ENCODE data around the gene RFT1. TPM values are rescaled to one million over a fixed set of nuclear protein-coding genes. Genes with fewer than 3 reads are reported as not detected.
A peak's percentile ranks its signal among the peaks of the same experiment; 100 is the strongest.
"Not testable (repeated sequence)": the region's sequence is repeated elsewhere in the genome, so short reads cannot be mapped to it uniquely, and the experiment has no call there.

RFT1 gene
- total and polyA plus RNA-seq, 7 experiments from 2014 or later = 16.0 to 32.0 (median 24.1) TPM

DNA sequence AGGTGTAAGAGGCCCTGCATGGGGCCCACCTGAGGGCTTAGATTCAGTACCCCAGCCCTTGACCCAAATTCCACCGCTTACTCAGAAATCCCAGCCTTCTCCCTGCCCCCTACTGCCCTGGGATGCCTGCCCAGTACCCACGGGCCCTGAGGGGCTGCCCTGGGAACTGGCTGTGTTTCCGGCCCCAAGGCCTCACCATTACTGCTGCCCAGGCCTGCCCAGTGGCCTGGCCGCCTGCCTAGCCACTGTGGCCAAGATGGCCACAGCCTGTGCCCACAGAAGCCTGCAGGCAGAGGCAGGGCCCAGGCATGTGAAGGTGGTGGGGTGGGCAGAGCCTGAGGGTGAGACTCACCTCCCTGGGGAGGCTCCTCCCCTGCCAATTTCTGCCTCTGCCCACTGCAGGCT, 24.6 kb upstream of the RFT1 start:
- H3K4me3 ChIP-seq (ENCODE audit: low read length) = no peak overlapping the region
- ATAC-seq = no peak
- H3K27me3 ChIP-seq (ENCODE audit: control insufficient read depth in 2 of 2, insufficient read depth in 2 of 2, low read length in 2 of 2) = no peaks in the 10 kb centered on the region
- Mint-ChIP-seq H3K36me3 (no peaks in the 10 kb centered on the region), H3K9me3 (no peaks in the 10 kb centered on the region), H3K27me3 (peaks cover 13 to 52% (median 31%) of the 10 kb centered on the region in 5 donors), H3K27ac (no peak overlapping the region), H3K4me3 (no peak overlapping the region), H3K4me1 (peaks cover 0 to 8% (median under 1%) of the 10 kb centered on the region in 7 donors)
- POLR2A ChIA-PET = no interaction called here
- CTCF ChIA-PET = no interaction called here
- H3K36me3 ChIP-seq (ENCODE audit: control insufficient read depth in 2 of 3, insufficient read depth in 3 of 3, low read length in 3 of 3) = no peaks in the 10 kb centered on the region
- no peak overlapping the region for H3K27ac ChIP-seq (ENCODE audit: low read depth, low read length)
- H3K4me1 ChIP-seq (ENCODE audit: control insufficient read depth in 2 of 2, insufficient read depth in 2 of 2, low read length in 2 of 2) = no peaks in the 10 kb centered on the region
- no peaks in the 10 kb centered on the region for H3K9me3 ChIP-seq (ENCODE audit: control insufficient read depth in 2 of 3, low read length in 3 of 3)
- DNase-seq = no peak
- intact Hi-C loops (cut with micrococcal nuclease) = no loop called here

- Histone ChIP-seq H3K4me3 (ENCODE audit: low read length) (no peak overlapping the region), H3K27me3 (ENCODE audit: control insufficient read depth in 2 of 2, insufficient read depth in 2 of 2, low read length in 2 of 2) (no peaks in the 10 kb centered on the region), H3K27ac (ENCODE audit: low read depth, low read length) (no peak overlapping the region), H3K36me3 (ENCODE audit: control insufficient read depth in 2 of 3, insufficient read depth in 3 of 3, low read length in 3 of 3) (no peaks in the 10 kb centered on the region), H3K4me1 (ENCODE audit: control insufficient read depth in 2 of 2, insufficient read depth in 2 of 2, low read length in 2 of 2) (no peaks in the 10 kb centered on the region), H3K9me3 (ENCODE audit: control insufficient read depth in 2 of 3, low read length in 3 of 3) (no peaks in the 10 kb centered on the region)
- no peak overlapping the region for H3K27ac Mint-ChIP-seq
- intact Hi-C loops (cut with micrococcal nuclease) = no loop called here
- peaks cover 0 to 6% (median 0%) of the 10 kb centered on the region in 7 donors for H3K4me1 Mint-ChIP-seq
- H3K9me3 Mint-ChIP-seq = no peaks in the 10 kb centered on the region
- H3K4me3 Mint-ChIP-seq = no peak overlapping the region
- DNase-seq = no peak
- no peak for ATAC-seq
- POLR2A ChIA-PET = no interaction called here
- CTCF ChIA-PET = no interaction called here
- H3K27me3 Mint-ChIP-seq = peaks cover 13 to 47% (median 31%) of the 10 kb centered on the region in 5 donors
- no peaks in the 10 kb centered on the region for H3K36me3 Mint-ChIP-seq
Observed at GRCh38 chr3:53153980-53154379, 23.7 kb upstream of the RFT1 start.

GRCh38 chr3:53153264-53153823, 23.1 kb upstream of the RFT1 start:
- H3K27me3 ChIP-seq (ENCODE audit: control insufficient read depth in 2 of 2, insufficient read depth in 2 of 2, low read length in 2 of 2) = no peaks in the 10 kb centered on the region
- H3K27me3 Mint-ChIP-seq = peaks cover 13 to 41% (median 31%) of the 10 kb centered on the region in 5 donors
- CTCF ChIA-PET = no interaction called here

GRCh38 chr3:53151870-53152660, 21.8 kb upstream of the RFT1 start:
- no peaks in the 10 kb centered on the region for H3K36me3 Mint-ChIP-seq
- Histone ChIP-seq H3K36me3 (ENCODE audit: control insufficient read depth in 2 of 3, insufficient read depth in 3 of 3, low read length in 3 of 3) (no peaks in the 10 kb centered on the region), H3K4me1 (ENCODE audit: control insufficient read depth in 2 of 2, insufficient read depth in 2 of 2, low read length in 2 of 2) (no peaks in the 10 kb centered on the region), H3K27ac (ENCODE audit: low read depth, low read length) (no peak overlapping the region), H3K9me3 (ENCODE audit: control insufficient read depth in 2 of 3, low read length in 3 of 3) (no peaks in the 10 kb centered on the region), H3K4me3 (ENCODE audit: low read length) (no peak overlapping the region), H3K27me3 (ENCODE audit: control insufficient read depth in 2 of 2, insufficient read depth in 2 of 2, low read length in 2 of 2) (no peaks in the 10 kb centered on the region)
- no peak overlapping the region for H3K27ac Mint-ChIP-seq
- POLR2A ChIA-PET = no interaction called here
- CTCF ChIA-PET = no interaction called here
- DNase-seq (no peak), ATAC-seq (no peak)
- no peaks in the 10 kb centered on the region for H3K9me3 Mint-ChIP-seq
- H3K4me3 Mint-ChIP-seq = no peak overlapping the region
- intact Hi-C loops (cut with micrococcal nuclease) = no loop called here
- H3K27me3 Mint-ChIP-seq = peaks cover 13 to 29% (median 26%) of the 10 kb centered on the region in 5 donors
- H3K4me1 Mint-ChIP-seq = peaks cover 0 to 2% (median 0%) of the 10 kb centered on the region in 7 donors

More at GRCh38 chr3:53153264-53153823, 23.1 kb upstream of the RFT1 start:
- DNase-seq = no peak
- Mint-ChIP-seq H3K4me1 (peaks cover 0 to 2% (median 0%) of the 10 kb centered on the region in 7 donors), H3K4me3 (no peak overlapping the region), H3K9me3 (no peaks in the 10 kb centered on the region), H3K27ac (no peak overlapping the region), H3K36me3 (no peaks in the 10 kb centered on the region)
- Histone ChIP-seq H3K27ac (ENCODE audit: low read depth, low read length) (no peak overlapping the region), H3K9me3 (ENCODE audit: control insufficient read depth in 2 of 3, low read length in 3 of 3) (no peaks in the 10 kb centered on the region), H3K4me3 (ENCODE audit: low read length) (no peak overlapping the region), H3K4me1 (ENCODE audit: control insufficient read depth in 2 of 2, insufficient read depth in 2 of 2, low read length in 2 of 2) (no peaks in the 10 kb centered on the region), H3K36me3 (ENCODE audit: control insufficient read depth in 2 of 3, insufficient read depth in 3 of 3, low read length in 3 of 3) (no peaks in the 10 kb centered on the region)
- POLR2A ChIA-PET = no interaction called here
- no peak for ATAC-seq
- intact Hi-C loops (cut with micrococcal nuclease) = no loop called here

GRCh38 chr3:53151465-53151864, 21.2 kb upstream of the RFT1 start:
- Mint-ChIP-seq H3K27ac (no peak overlapping the region), H3K27me3 (peaks cover 13 to 27% (median 23%) of the 10 kb centered on the region in 5 donors), H3K4me3 (no peak overlapping the region), H3K36me3 (no peaks in the 10 kb centered on the region), H3K4me1 (peaks cover 0 to 2% (median 0%) of the 10 kb centered on the region in 7 donors), H3K9me3 (no peaks in the 10 kb centered on the region)
- Histone ChIP-seq H3K36me3 (ENCODE audit: control insufficient read depth in 2 of 3, insufficient read depth in 3 of 3, low read length in 3 of 3) (no peaks in the 10 kb centered on the region), H3K27ac (ENCODE audit: low read depth, low read length) (no peak overlapping the region), H3K4me3 (ENCODE audit: low read length) (no peak overlapping the region), H3K27me3 (ENCODE audit: control insufficient read depth in 2 of 2, insufficient read depth in 2 of 2, low read length in 2 of 2) (no peaks in the 10 kb centered on the region), H3K4me1 (ENCODE audit: control insufficient read depth in 2 of 2, insufficient read depth in 2 of 2, low read length in 2 of 2) (no peaks in the 10 kb centered on the region), H3K9me3 (ENCODE audit: control insufficient read depth in 2 of 3, low read length in 3 of 3) (no peaks in the 10 kb centered on the region)
- DNase-seq = no peak
- CTCF ChIA-PET = no interaction called here
- intact Hi-C loops (cut with micrococcal nuclease) = no loop called here
- no peak for ATAC-seq
- POLR2A ChIA-PET = no interaction called here

DNA sequence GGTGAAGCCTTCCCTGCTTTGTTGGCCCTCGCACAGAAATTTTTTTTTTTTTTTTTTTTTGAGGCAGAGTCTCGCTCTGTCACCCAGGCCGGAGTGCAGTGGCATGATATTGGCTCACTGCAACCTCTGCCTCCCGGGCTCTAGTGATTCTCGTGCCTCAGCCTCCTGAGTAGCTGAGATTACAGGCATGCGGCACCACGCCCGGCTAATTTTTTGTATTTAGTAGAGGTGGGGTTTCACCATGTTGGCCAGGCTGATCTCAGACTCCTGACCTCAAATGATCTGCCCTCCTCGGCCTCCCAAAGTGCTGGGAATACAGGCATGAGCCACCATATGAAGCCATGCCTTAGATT, 20.8 kb upstream of the RFT1 start:
- H3K4me1 Mint-ChIP-seq; H3K36me3 ChIP-seq (ENCODE audit: control insufficient read depth in 2 of 3, insufficient read depth in 3 of 3, low read length in 3 of 3); H3K4me3 Mint-ChIP-seq; DNase-seq; H3K27me3 ChIP-seq (ENCODE audit: control insufficient read depth in 2 of 2, insufficient read depth in 2 of 2, low read length in 2 of 2); H3K36me3 Mint-ChIP-seq; H3K4me1 ChIP-seq (ENCODE audit: control insufficient read depth in 2 of 2, insufficient read depth in 2 of 2, low read length in 2 of 2); H3K4me3 ChIP-seq (ENCODE audit: low read length); intact Hi-C loops (cut with micrococcal nuclease); H3K9me3 Mint-ChIP-seq; ATAC-seq; H3K27ac ChIP-seq (ENCODE audit: low read depth, low read length); CTCF ChIA-PET; POLR2A ChIA-PET; H3K9me3 ChIP-seq (ENCODE audit: control insufficient read depth in 2 of 3, low read length in 3 of 3): not testable (repeated sequence)
- peak overlapping the region in 1 of 9 donors; percentile 36 for H3K27ac Mint-ChIP-seq
- H3K27me3 Mint-ChIP-seq = peaks cover 13 to 24% (median 20%) of the 10 kb centered on the region in 5 donors
